ENCODE measurements around the gene TMEM150B. TPM values are rescaled to one million over a fixed set of nuclear protein-coding genes. Genes with fewer than 3 reads are reported as not detected.

Gene TMEM150B
- total and polyA plus RNA-seq, 2 of the 4 experiments (the other 2 are of a cell fraction) = not detected

DNA sequence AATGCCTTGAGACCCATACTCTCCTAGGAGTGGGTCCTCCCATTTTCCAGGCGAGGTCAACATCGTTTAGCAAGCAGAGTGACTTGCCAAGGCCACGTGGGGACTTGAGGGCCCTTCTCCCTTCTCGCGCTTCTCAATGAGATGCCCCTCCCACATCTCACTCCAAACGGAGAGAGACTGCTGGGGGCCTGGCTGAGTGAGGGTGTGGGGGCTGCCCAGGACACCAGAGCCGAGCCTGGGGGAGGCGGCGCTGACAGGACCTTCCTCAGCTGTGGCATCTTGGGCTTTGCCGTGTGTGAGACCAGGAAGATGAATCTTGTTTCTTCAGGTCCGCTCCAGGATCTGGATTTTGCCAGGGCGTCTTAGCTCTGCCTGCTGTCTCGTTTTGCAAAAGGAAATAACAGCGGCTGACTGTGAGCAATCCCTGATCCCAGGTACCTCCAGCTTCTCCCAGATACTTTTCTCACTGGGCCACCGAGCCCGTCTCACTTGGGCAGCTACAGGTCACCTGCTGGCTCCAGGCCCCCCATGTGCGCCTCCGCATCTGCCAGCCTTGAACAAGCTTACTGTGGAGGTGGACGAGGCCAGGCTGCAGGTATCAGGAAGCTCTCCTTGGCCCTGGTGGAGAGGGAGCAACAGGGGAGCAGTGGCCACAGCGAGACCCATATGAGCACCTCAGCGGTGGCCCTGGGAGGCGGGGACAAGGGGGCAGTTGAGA is 23.3 kb upstream of the TMEM150B start:
- POLR2A ChIA-PET (ENCODE audit: unreplicated experiment) = no interaction called here
- H3K9me1 ChIP-seq (ENCODE audit: insufficient read depth, low read length) = no peaks in the 10 kb centered on the region
- no peak overlapping the region for H3K18ac ChIP-seq (ENCODE audit: low read depth, low read length)
- H2BK20ac ChIP-seq (ENCODE audit: low read depth, low read length) = no peak overlapping the region
- H3K4me1 ChIP-seq (ENCODE audit: control insufficient read depth, insufficient read depth, low read length) = peaks cover 6% of the 10 kb centered on the region; the same call in 1 of the 2 replicates
- H2BK120ac ChIP-seq (ENCODE audit: low read depth, low read length) = no peak overlapping the region
- H3K4ac ChIP-seq (ENCODE audit: low read depth, low read length) = no peak overlapping the region
- no TSS peak for BruUV-seq (replicated peaks)
- no peak overlapping the region for H4K91ac ChIP-seq (ENCODE audit: insufficient read depth, low read depth, low read length)
- DNase-seq (no peak), ATAC-seq (ENCODE audit: low read depth) (no peak)
- H3K14ac ChIP-seq (replicated peaks; ENCODE audit: low read depth, low read length) = no peak overlapping the region
- no peak overlapping the region for H2BK5ac ChIP-seq (ENCODE audit: low read depth, low read length, poor library complexity, severe bottlenecking)
- no peak overlapping the region for H2AFZ ChIP-seq (replicated peaks; ENCODE audit: low read length, poor library complexity)
- 50% methylated on average over 3 of the region's 22 CpGs; no CpG with 5 or more reads in 1 of the 2 experiments for WGBS, 2 experiments (ENCODE audit: extremely low coverage in 2 of 2, insufficient read length in 1 of 2)
- H3K23ac ChIP-seq (ENCODE audit: low read depth, low read length) = no peak overlapping the region
- no peaks in the 10 kb centered on the region for H3K79me1 ChIP-seq (ENCODE audit: low read depth in 1 of 2, low read length in 2 of 2)
- no peak for TF ChIP-seq RCOR1 (IDR thresholded peaks at IDR 0.05; ENCODE audit: insufficient replicate concordance, low read length)
- H3K4me3 ChIP-seq (ENCODE audit: insufficient read depth, low read depth, low read length) = no peak overlapping the region
- intact Hi-C loops (cut with micrococcal nuclease) = no loop called here
- peaks cover 14% of the 10 kb centered on the region; the same call in 1 of the 2 replicates for H3K36me3 ChIP-seq (ENCODE audit: control insufficient read depth, insufficient read depth, low read length)
- H4K8ac ChIP-seq (ENCODE audit: low read depth in 2 of 2, low read length in 2 of 2) = no peak overlapping the region
- H3K9ac ChIP-seq (ENCODE audit: low read depth, low read length) = no peak overlapping the region
- CTCF ChIA-PET = interaction anchor here (0.5 kb wide), 1 partner anchor 162 kb away, joined by 7 read pairs; no protein-coding TSS in a partner anchor
- H2BK15ac ChIP-seq (ENCODE audit: low read depth, low read length) = no peak overlapping the region
- peaks cover 20% of the 10 kb centered on the region for H3K27me3 ChIP-seq (ENCODE audit: control insufficient read depth, insufficient read depth, low read length)
- no peak overlapping the region for H3K27ac ChIP-seq (ENCODE audit: insufficient read depth, low read length)
- no peak overlapping the region for H4K5ac ChIP-seq (ENCODE audit: low read depth, low read length)
- no peak overlapping the region for H3K4me2 ChIP-seq (ENCODE audit: low read depth, low read length)
- H2AK9ac ChIP-seq (replicated peaks; ENCODE audit: low read depth, low read length, poor library complexity) = peak overlapping the region; percentile 33
- dilution Hi-C loops (cut with HindIII; ENCODE audit: low sequenced_read_pairs, unreplicated experiment) = no loop called here
- H3K56ac ChIP-seq (ENCODE audit: extremely low read depth, insufficient read depth, low read length) = no peak overlapping the region
- in situ Hi-C loops (cut with MboI; ENCODE audit: low sequenced_read_pairs) = no loop called here
- H4K20me1 ChIP-seq (ENCODE audit: insufficient read depth, low read length) = peaks cover 3% of the 10 kb centered on the region; the same call in 1 of the 2 replicates
- H2AK5ac ChIP-seq (ENCODE audit: low read depth, low read length) = no peak overlapping the region
- H3K9me3 ChIP-seq (ENCODE audit: control insufficient read depth, insufficient read depth, low read length) = no peaks in the 10 kb centered on the region

Data from IMR-90 (cell line).